ENCODE data around the gene MFSD12.

Gene MFSD12

GRCh38 chr19:3505598-3506383 is 51.6 kb downstream of the MFSD12 start, which contains the start of gene FZR1:
Gene FZR1, plus strand, starts transcription at chr19:3506311. Its CDS starts 16,679 bp downstream, at chr19:3522990.
- peak; percentile 97 for DNase-seq

DNA sequence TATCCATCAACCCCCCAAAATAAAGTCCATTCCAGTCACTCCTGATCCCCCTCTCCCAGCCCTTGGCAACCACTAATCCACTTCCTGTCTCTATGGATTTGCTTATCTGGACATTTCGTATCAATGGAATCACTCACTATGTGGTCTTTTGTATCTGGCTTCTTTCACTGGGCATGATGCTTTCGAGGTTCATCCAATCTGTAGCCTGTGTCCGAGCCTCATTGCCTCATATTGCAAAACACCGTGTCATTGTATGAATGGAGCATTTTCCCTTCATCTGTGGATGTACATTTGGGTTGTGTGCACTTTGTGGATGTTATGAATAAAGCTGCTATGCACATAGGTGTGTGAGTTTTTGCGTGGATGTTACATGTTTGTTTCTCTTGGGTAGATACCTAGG is 52.7 kb downstream of the MFSD12 start:
- DNase-seq = no peak

DNA sequence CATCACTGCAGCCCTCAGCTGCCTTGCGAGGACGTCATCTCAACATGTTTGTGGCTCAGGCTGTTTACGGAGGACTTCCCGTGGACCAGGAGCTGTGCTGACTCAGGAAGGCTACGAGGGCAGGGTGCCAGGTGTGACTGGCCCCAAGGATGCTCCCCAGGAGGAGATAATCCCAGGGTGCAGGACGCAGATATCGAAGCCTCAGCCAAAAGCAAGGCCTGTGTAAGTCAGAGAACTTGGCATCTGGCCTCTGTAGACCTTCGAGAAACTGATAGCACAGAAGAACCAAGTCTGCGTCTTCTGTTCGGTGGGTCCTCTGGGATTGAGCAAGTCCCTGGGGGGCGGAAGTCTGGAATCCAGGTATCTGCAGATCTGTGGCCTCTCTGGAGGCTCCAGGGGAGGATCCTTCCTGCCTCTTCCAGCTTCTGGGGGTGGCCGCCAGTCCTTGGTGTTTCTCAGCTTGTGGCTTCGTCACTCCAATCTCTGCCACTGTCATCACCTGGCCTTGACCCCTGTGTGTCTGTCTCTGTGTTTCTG is 54.3 kb downstream of the MFSD12 start:
- no peak for DNase-seq

GRCh38 chr19:3501780-3502179 is 55.6 kb downstream of the MFSD12 start:
- no peak for DNase-seq

GRCh38 chr19:3500429-3501101 is 56.8 kb downstream of the MFSD12 start, which contains the start of gene DOHH:
Gene DOHH, minus strand, starts transcription at chr19:3500674. Its CDS starts 3,860 bp downstream, at chr19:3496814.
- peak; percentile 98 for DNase-seq

DNA sequence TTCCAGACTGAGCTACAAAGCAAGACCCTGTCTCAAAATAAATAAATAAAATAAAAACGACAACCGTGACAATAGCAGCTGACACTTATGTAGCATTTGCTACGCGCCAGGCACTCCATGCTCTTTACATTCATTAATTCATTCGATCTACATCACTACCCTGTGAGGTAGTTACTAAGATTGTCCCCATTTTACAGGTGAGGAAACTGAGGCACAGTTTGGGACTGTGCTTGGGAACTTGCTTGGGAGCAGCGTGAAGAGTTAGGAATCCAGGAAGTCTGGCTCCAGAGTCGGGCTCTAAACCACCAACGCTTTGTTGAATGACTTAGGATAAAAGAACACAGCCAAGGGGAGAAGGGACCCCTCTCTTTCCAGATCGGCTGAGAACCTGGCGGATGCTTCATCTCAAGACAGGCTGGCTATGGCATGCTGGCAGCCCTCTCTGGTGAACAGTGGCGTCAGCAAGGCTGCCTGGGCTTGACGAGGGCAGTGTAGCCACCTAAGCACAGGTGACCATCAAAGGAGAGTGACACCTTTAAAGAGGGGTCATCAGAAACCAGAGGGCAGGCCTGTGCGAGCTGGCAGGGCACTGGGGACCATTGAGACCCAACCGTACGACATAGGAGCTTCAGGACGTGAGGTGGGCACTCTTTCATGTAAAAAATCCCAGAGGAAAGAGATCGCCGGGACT is 57.5 kb downstream of the MFSD12 start:
- DNase-seq = no peak

- no peak for DNase-seq
Observed at GRCh38 chr19:3497757-3498520, 59.4 kb downstream of the MFSD12 start.

DNA sequence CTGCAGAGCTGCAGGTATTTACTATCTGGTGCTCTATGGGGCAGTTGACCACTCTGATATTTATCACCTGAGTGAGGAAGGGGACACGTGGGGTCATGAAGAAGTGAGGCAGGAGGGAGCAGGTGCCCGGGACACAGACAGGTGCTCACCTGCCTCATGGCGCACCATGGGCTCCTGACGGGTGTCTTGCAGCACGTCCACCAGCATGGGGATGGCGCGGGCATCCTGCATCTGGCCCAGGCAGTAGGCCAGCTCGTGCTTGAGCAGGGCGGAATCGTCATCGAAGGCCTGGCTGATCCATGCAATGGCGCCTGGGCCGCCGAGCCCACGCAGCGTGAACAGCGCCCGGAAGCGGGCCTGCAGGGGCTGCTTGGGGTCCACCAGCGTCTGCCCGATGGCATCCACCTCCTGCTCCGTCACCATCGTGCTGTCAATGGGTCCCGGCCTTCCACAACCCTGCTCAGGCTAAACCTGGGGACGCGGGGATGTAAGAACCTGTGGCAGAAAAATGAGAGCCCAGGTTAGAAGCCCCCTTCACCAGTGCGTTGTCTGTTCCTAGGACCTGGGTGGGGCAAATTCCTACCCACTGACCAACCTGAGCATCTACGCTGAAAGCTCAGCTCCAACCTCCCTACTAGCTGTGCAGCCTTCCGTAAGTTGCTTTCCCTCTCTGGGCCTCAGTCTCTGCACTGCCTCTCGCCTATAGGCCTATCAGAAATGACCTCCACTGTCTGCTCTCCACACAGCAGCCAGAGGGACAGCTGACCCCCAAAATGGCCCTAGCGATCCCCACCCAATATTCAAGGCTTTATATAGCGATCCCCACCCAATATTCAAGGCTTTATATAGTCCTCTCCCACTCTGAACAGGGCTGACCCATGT is 60.8 kb downstream of the MFSD12 start:
- DNase-seq = no peak

GRCh38 chr19:3494559-3494958 is 62.8 kb downstream of the MFSD12 start:
- no peak for DNase-seq
